H1 (cell line): ENCODE data around the gene CDY2A.
"Not testable (repeated sequence)": the region's sequence is repeated elsewhere in the genome, so short reads cannot be mapped to it uniquely, and the experiment has no call there.

Experiments
- CHD2 ChIP-seq: IDR thresholded peaks from 2 replicates; pipeline ENCODE4 v1.6.1; 2012; ENCODE audit warnings: low read length, improper control_type of control experiment
- CTCF ChIP-seq, 3 experiments: IDR thresholded peaks; 1 replicate in 2 of 3; 2 replicates in 1 of 3; pipeline versions ENCODE4 v1.5.1 to v1.6.1; 2011; ENCODE audit warnings: low read length in 3 of 3, mild to moderate bottlenecking in 3 of 3, inconsistent platforms in 2 of 3, low read depth in 1 of 3, moderate library complexity in 1 of 3; ENCODE audit not compliant: insufficient read depth in 1 of 3; ENCODE audit errors: control extremely low read depth in 1 of 3
- EGR1 ChIP-seq: IDR thresholded peaks from 2 replicates; pipeline ENCODE4 v1.6.1; 2011; ENCODE audit warnings: low read depth, low read length, borderline replicate concordance
- EP300 ChIP-seq, 2 experiments: IDR thresholded peaks; 1 replicate in 1 of 2; 2 replicates in 1 of 2; pipeline ENCODE4 v1.6.1; 2011 to 2012; ENCODE audit warnings: low read depth in 2 of 2, low read length in 2 of 2, mild to moderate bottlenecking in 2 of 2, borderline replicate concordance in 1 of 2, inconsistent platforms in 1 of 2, moderate library complexity in 1 of 2
- FOSL1 ChIP-seq: IDR thresholded peaks from 2 replicates; pipeline ENCODE4 v1.6.1; 2011; ENCODE audit warnings: mild to moderate bottlenecking, low read depth, low read length, moderate library complexity; ENCODE audit not compliant: insufficient read depth
- HDAC6 ChIP-seq: IDR thresholded peaks from one replicate; pipeline ENCODE4 v1.7.1; 2012; ENCODE audit warnings: low read depth, mild to moderate bottlenecking, inconsistent platforms, low read length, moderate library complexity
- NRF1 ChIP-seq: IDR thresholded peaks from 2 replicates; pipeline ENCODE4 v1.6.1; 2011; ENCODE audit warnings: mild to moderate bottlenecking, low read depth, low read length, improper control_type of control experiment
- POLR2A ChIP-seq, 2 experiments: IDR thresholded peaks; 1 replicate in 1 of 2; 2 replicates in 1 of 2; pipeline ENCODE4 v1.6.1; 2011; ENCODE audit warnings: low read depth in 2 of 2, low read length in 2 of 2, mild to moderate bottlenecking in 2 of 2; ENCODE audit errors: control extremely low read depth in 1 of 2
- POLR2AphosphoS5 ChIP-seq: IDR thresholded peaks from 2 replicates; pipeline ENCODE4 v1.6.1; 2011; ENCODE audit warnings: low read depth, low read length
- USF2 ChIP-seq: IDR thresholded peaks from 2 replicates; pipeline ENCODE4 v1.6.1; 2011; ENCODE audit warnings: low read length, improper control_type of control experiment

- not testable (repeated sequence) for TF ChIP-seq POLR2AphosphoS5; HDAC6; NRF1; EP300 (IDR thresholded peaks at IDR 0.05; ENCODE audit: borderline replicate concordance in 1 of 2, low read depth in 2 of 2, low read length in 2 of 2); CHD2; FOSL1; EGR1; CTCF (IDR thresholded peaks at IDR 0.05; ENCODE audit: control extremely low read depth in 1 of 3, insufficient read depth in 1 of 3, low read depth in 1 of 3, low read length in 3 of 3); POLR2A (IDR thresholded peaks at IDR 0.05; ENCODE audit: control extremely low read depth in 1 of 2, low read depth in 2 of 2, low read length in 2 of 2); USF2
These were observed 19.4 kb downstream of the CDY2A start for GRCh38 chrY:18044990-18045389.
